ENCODE measurements around the gene ADGRD1. TPM values are rescaled to one million over a fixed set of nuclear protein-coding genes. Genes with fewer than 3 reads are reported as not detected.
A peak's percentile ranks its signal among the peaks of the same experiment; 100 is the strongest.

The ADGRD1 gene
- polyA plus RNA-seq, 3 donors = 4.7 to 17.9 (median 4.9) TPM

GRCh38 chr12:131105736-131106348 lies 152.1 kb downstream of the ADGRD1 start:
- TF ChIP-seq CTCF (IDR thresholded peaks at IDR 0.05) = no peak
- H3K27ac Mint-ChIP-seq = peak overlapping the region in 1 of 7 donors; percentile 24
- no peak overlapping the region for H3K4me3 Mint-ChIP-seq
- Histone ChIP-seq H4K20me1 (ENCODE audit: insufficient read depth, low read length) (peaks cover 9% of the 10 kb centered on the region), H3K4me2 (replicated peaks; ENCODE audit: extremely low read depth, low read length, poor library complexity, severe bottlenecking) (no peak overlapping the region), H3K4me3 (replicated peaks in 1 of 3; ENCODE audit: low read depth in 2 of 3, low read length in 3 of 3) (no peak overlapping the region), H3K79me2 (ENCODE audit: insufficient read depth, low read length) (no peaks in the 10 kb centered on the region), H3K9ac (ENCODE audit: insufficient read depth, low read length, poor library complexity, severe bottlenecking) (no peak overlapping the region), H2AFZ (ENCODE audit: insufficient read depth, low read depth, low read length, poor library complexity, severe bottlenecking) (no peak overlapping the region), H3K27ac (ENCODE audit: low read depth in 1 of 2, low read length in 2 of 2) (no peak overlapping the region), H3K9me3 (replicated peaks in 1 of 2; ENCODE audit: control insufficient read depth in 1 of 2, insufficient read depth in 1 of 2, low read length in 2 of 2) (peaks cover 0 to 5% of the 10 kb centered on the region in 2 donors), H3K4me1 (ENCODE audit: control insufficient read depth in 1 of 2, insufficient read depth in 2 of 2, low read length in 2 of 2) (peaks cover 41 to 42% of the 10 kb centered on the region in 2 donors), H3K27me3 (ENCODE audit: control insufficient read depth in 2 of 2, insufficient read depth in 2 of 2, low read length in 2 of 2) (peaks cover 0 to 12% of the 10 kb centered on the region in 2 donors), H3K36me3 (replicated peaks in 1 of 2; ENCODE audit: control insufficient read depth in 1 of 2, insufficient read depth in 2 of 2, low read length in 2 of 2) (peaks cover 0 to 3% of the 10 kb centered on the region in 2 donors)
- 71% methylated on average over 25 of the region's 27 CpGs for WGBS (ENCODE audit: insufficient coverage)
- peaks cover 34% of the 10 kb centered on the region for H3K4me1 Mint-ChIP-seq
- H3K27me3 Mint-ChIP-seq (ENCODE audit: low read depth in 3 of 3) = peaks cover 9 to 13% (median 9%) of the 10 kb centered on the region in 3 donors
- no peak for DNase-seq
- intact Hi-C loops (cut with micrococcal nuclease) = loop anchor here in 1 of 2 donors (10.0 kb wide), 2 partner anchors 349 to 729 kb away; no protein-coding TSS in a partner anchor
- H3K9me3 Mint-ChIP-seq = peaks cover 0 to 5% (median 3%) of the 10 kb centered on the region in 7 donors
- peaks cover 8 to 14% of the 10 kb centered on the region in 2 donors for H3K36me3 Mint-ChIP-seq

- peaks cover 29% of the 10 kb centered on the region for H3K4me1 Mint-ChIP-seq
- WGBS (ENCODE audit: insufficient coverage) = 83% methylated on average over 3 of the region's 6 CpGs
Observed at GRCh38 chr12:131106349-131106941, 152.7 kb downstream of the ADGRD1 start.

More at GRCh38 chr12:131106349-131106941, 152.7 kb downstream of the ADGRD1 start:
- peaks cover 0 to 12% of the 10 kb centered on the region in 2 donors for H3K27me3 ChIP-seq (ENCODE audit: control insufficient read depth in 2 of 2, insufficient read depth in 2 of 2, low read length in 2 of 2)
- Mint-ChIP-seq H3K36me3 (peaks cover 10 to 14% of the 10 kb centered on the region in 2 donors), H3K4me3 (no peak overlapping the region), H3K27ac (no peak overlapping the region), H3K27me3 (ENCODE audit: low read depth in 3 of 3) (peaks cover 9 to 13% (median 9%) of the 10 kb centered on the region in 3 donors), H3K9me3 (peaks cover 0 to 5% (median 3%) of the 10 kb centered on the region in 7 donors)
- no peak for DNase-seq
- H3K27ac ChIP-seq (ENCODE audit: low read depth in 1 of 2, low read length in 2 of 2) = no peak overlapping the region
- intact Hi-C loops (cut with micrococcal nuclease) = loop anchor here in 1 of 2 donors (10.0 kb wide), 2 partner anchors 348 to 728 kb away; no protein-coding TSS in a partner anchor
- H3K36me3 ChIP-seq (replicated peaks in 1 of 2; ENCODE audit: control insufficient read depth in 1 of 2, insufficient read depth in 2 of 2, low read length in 2 of 2) = peaks cover 0 to 3% of the 10 kb centered on the region in 2 donors
- H3K4me3 ChIP-seq (replicated peaks in 1 of 3; ENCODE audit: low read depth in 2 of 3, low read length in 3 of 3) = no peak overlapping the region
- no peak for TF ChIP-seq CTCF (IDR thresholded peaks at IDR 0.05)
- H3K9me3 ChIP-seq (replicated peaks in 1 of 2; ENCODE audit: control insufficient read depth in 1 of 2, insufficient read depth in 1 of 2, low read length in 2 of 2) = peaks cover 0 to 5% of the 10 kb centered on the region in 2 donors
- peaks cover 35 to 36% of the 10 kb centered on the region in 2 donors for H3K4me1 ChIP-seq (ENCODE audit: control insufficient read depth in 1 of 2, insufficient read depth in 2 of 2, low read length in 2 of 2)
- H2AFZ ChIP-seq (ENCODE audit: insufficient read depth, low read depth, low read length, poor library complexity, severe bottlenecking) = no peak overlapping the region
- no peaks in the 10 kb centered on the region for H3K79me2 ChIP-seq (ENCODE audit: insufficient read depth, low read length)
- no peak overlapping the region for H3K4me2 ChIP-seq (replicated peaks; ENCODE audit: extremely low read depth, low read length, poor library complexity, severe bottlenecking)
- H3K9ac ChIP-seq (ENCODE audit: insufficient read depth, low read length, poor library complexity, severe bottlenecking) = no peak overlapping the region
- H4K20me1 ChIP-seq (ENCODE audit: insufficient read depth, low read length) = peaks cover 9% of the 10 kb centered on the region
